Prostate gland (tissue), 2 donors: Measurements from ENCODE around the gene ALG12. TPM values are rescaled to one million over a fixed set of nuclear protein-coding genes. Genes with fewer than 3 reads are reported as not detected.

Experiments used
- DNase-seq: peaks from one replicate; pipeline ENCODE4 v3.0.0-alpha.2; 2019; ENCODE audit warnings: low spot score
- H3K27ac ChIP-seq, 2 donors: fragments of 200-600 bp; sonication (generic); 2 replicates each; pipeline ENCODE4 v1.5.1; 2017 to 2019
- H3K27me3 ChIP-seq: fragments of 200-600 bp; sonication (generic); replicated peaks from 2 replicates; pipeline ENCODE4 v1.5.1; 2019; ENCODE audit not compliant: insufficient read depth
- H3K36me3 ChIP-seq, 2 donors: fragments of 200-600 bp; sonication (generic); 1 replicate in 1 of 2; 2 replicates in 1 of 2; pipeline versions ENCODE4 v1.5.1 to v1.8.1; 2017 to 2019
- H3K4me1 ChIP-seq: fragments of 200-600 bp; sonication (generic); replicated peaks from 2 replicates; pipeline ENCODE4 v1.5.1; 2019
- H3K4me3 ChIP-seq, 2 donors: fragments of 200-600 bp; sonication (generic); 2 replicates each; pipeline ENCODE4 v1.5.1; 2017 to 2019
- H3K9me3 ChIP-seq: fragments of 200-600 bp; sonication (generic); 2 replicates; pipeline ENCODE4 v1.5.1; 2017
- CTCF ChIP-seq, 4 experiments: fragments of 200-600 bp in 2 of 4; fragments of 450-650 bp in 2 of 4; sonication (generic) in 2 of 4; IDR thresholded peaks; 1 replicate in 3 of 4; 2 replicates in 1 of 4; pipeline ENCODE4 v1.5.1; 2016 to 2019; ENCODE audit warnings: antibody characterized with exemption in 4 of 4, mild to moderate bottlenecking in 2 of 4, moderate library complexity in 2 of 4
- POLR2A ChIP-seq: fragments of 450-650 bp; IDR thresholded peaks from one replicate; pipeline ENCODE4 v1.6.1; 2016; ENCODE audit warnings: antibody characterized with exemption, mild to moderate bottlenecking
- POLR2AphosphoS5 ChIP-seq: sonication (generic); formaldehyde crosslinking; IDR thresholded peaks from one replicate; pipeline ENCODE4 v1.6.1; 2017; ENCODE audit warnings: antibody characterized with exemption
- whole genome bisulfite sequencing: methylation state at CpG from one replicate; pipeline ENCODE4 v1.1.5; 2018; 5-methylcytosine and 5-hydroxymethylcytosine counted together
- intact Hi-C: fragments of 100-400 bp; cut with DNase I; formaldehyde crosslinking; loops from one replicate; pipeline ENCODE4 v1.14.2; 2022
- total RNA-seq, 2 donors: library from RNA; depleted of rRNA; stranded (reverse); fragments of >200 nt; gene quantifications; one replicate each; pipeline ENCODE4 v1.1.0, GENCODE V29; 2016

ALG12 gene
- total RNA-seq, 2 donors from 2014 or later = 26.1 to 33.6 TPM

DNA sequence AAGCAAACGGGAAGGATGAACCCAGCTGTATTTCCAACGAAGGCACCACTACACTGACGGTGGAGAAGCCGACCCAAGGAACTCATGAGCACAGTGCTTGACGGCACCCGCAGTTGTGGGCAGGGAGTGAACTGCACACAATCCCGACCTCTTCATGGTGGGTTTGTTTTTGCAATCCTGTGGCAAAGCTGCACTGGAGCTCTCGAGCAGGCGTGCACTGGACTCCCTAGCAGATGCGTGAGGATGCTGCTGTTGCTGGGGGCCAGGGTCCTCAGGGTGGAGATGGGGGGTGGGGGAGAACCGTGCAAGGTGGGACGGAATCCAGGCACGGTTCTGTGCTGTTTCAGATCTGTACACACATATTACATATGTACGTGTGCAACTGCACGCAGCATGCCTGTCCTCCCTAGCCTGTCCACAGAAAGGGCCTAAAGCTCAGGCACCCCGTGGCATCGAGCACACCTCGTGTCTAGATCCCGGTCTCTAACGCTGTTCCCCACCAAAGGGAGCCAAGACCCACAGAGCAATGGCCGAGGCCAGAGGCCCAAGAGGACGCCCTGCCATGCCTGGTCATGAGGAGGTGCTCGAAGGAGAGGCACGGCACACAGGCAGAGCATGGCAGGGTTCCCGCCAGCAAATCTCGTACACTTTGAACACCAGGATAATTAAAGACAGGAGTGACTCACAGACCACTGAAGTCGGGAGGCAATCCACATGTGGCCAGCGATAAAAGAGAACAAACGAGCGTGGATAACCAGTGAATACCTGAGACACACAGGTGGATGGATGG, 17.6 kb downstream of the ALG12 start:
- H3K27me3 ChIP-seq = no peaks in the 10 kb centered on the region
- H3K27ac ChIP-seq = no peak overlapping the region
- DNase-seq = no peak
- H3K4me3 ChIP-seq = no peak overlapping the region
- H3K36me3 ChIP-seq = peaks cover 0 to 10% of the 10 kb centered on the region in 2 donors
- 88% methylated on average over 30 of the region's 30 CpGs for WGBS
- no peaks in the 10 kb centered on the region for H3K9me3 ChIP-seq
- no peaks in the 10 kb centered on the region for H3K4me1 ChIP-seq
- TF ChIP-seq CTCF (IDR thresholded peaks at IDR 0.05) (no peak), POLR2AphosphoS5 (no peak), POLR2A (no peak)
- intact Hi-C loops = no loop called here

- Histone ChIP-seq H3K4me1 (no peaks in the 10 kb centered on the region), H3K36me3 (peaks cover 0 to 10% of the 10 kb centered on the region in 2 donors), H3K27ac (no peak overlapping the region), H3K9me3 (no peaks in the 10 kb centered on the region), H3K27me3 (no peaks in the 10 kb centered on the region), H3K4me3 (no peak overlapping the region)
- no peak for DNase-seq
- TF ChIP-seq CTCF (IDR thresholded peaks at IDR 0.05) = no peak
- TF ChIP-seq POLR2A = no peak
- TF ChIP-seq POLR2AphosphoS5 = no peak
- intact Hi-C loops = no loop called here
- 90% methylated on average over 6 of the region's 6 CpGs for WGBS
These were observed 18.7 kb downstream of the ALG12 start for GRCh38 chr22:49899530-49899929.

DNA sequence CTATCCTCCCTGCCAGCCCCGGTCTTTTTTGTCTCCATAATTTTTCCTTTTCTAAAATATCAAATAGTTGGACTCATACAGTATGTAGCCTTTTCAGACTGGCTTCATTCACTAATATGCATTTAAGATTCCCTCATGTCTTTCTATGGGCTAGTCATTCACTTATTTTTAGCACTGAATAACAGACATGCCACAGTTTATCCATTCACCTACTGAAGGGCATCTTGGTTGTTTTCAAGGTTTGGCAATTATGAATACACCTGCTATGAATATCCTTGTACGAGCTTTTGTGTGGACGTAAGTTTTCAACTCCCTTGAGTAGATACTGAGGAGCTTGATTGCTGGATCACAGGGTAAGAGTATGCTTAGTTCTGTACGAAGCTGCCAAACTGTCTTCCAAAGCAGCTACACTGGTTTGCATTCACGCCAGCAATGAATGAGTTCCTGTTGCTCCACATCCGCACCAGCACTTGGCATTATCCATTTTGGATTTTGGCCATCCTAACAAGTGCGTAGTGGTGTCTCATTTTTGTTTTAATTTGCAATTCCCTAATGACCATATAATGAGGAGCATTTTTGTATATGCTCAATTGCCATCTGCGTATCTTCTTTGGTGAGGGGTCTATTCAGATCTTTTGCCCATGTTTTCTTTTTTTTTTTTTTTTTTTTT, 21.1 kb downstream of the ALG12 start:
- TF ChIP-seq POLR2A (no peak), CTCF (IDR thresholded peaks at IDR 0.05) (no peak)
- H3K27me3 ChIP-seq = no peaks in the 10 kb centered on the region
- intact Hi-C loops = no loop called here
- H3K27ac ChIP-seq = no peak overlapping the region
- DNase-seq = no peak
- no peaks in the 10 kb centered on the region for H3K36me3 ChIP-seq
- no peaks in the 10 kb centered on the region for H3K4me1 ChIP-seq
- no peak overlapping the region for H3K4me3 ChIP-seq
- 97% methylated on average over 8 of the region's 8 CpGs for WGBS
- no peaks in the 10 kb centered on the region for H3K9me3 ChIP-seq

GRCh38 chr22:49896201-49896600, 22.0 kb downstream of the ALG12 start:
- no peak for DNase-seq
- no peak overlapping the region for H3K27ac ChIP-seq
- TF ChIP-seq POLR2AphosphoS5 (no peak), POLR2A (no peak), CTCF (IDR thresholded peaks at IDR 0.05) (no peak)
- H3K4me3 ChIP-seq = no peak overlapping the region
- no peaks in the 10 kb centered on the region for H3K27me3 ChIP-seq
- no peaks in the 10 kb centered on the region for H3K4me1 ChIP-seq
- intact Hi-C loops = no loop called here
- H3K36me3 ChIP-seq = no peaks in the 10 kb centered on the region
- no peaks in the 10 kb centered on the region for H3K9me3 ChIP-seq
- 96% methylated on average over 5 of the region's 5 CpGs for WGBS
